K562 (cell line): Measurements from ENCODE around the gene USP12. TPM values are rescaled to one million over a fixed set of nuclear protein-coding genes. Genes with fewer than 3 reads are reported as not detected.
A peak's percentile ranks its signal among the peaks of the same experiment; 100 is the strongest.

Source experiments
- ATF3 ChIP-seq, 2 experiments: fragments of 450-650 bp in 1 of 2; sonication (generic) in 1 of 2; formaldehyde crosslinking in 1 of 2; IDR thresholded peaks in 1 of 2; conservative IDR thresholded peaks in 1 of 2; 2 replicates each; pipeline versions ENCODE4 v1.6.1 to v1.8.1; 2016 to 2023; ENCODE audit warnings: mild to moderate bottlenecking in 2 of 2, moderate library complexity in 2 of 2, inconsistent platforms in 1 of 2, missing genetic modification reagents in 1 of 2
- EHMT2 ChIP-seq: fragments of 450-650 bp; IDR thresholded peaks from 2 replicates; pipeline ENCODE4 v1.6.1; 2018; ENCODE audit warnings: antibody characterized with exemption
- EP400 ChIP-seq: fragments of 450-650 bp; IDR thresholded peaks from 2 replicates; pipeline ENCODE4 v1.6.1; 2017; ENCODE audit warnings: antibody characterized with exemption, mild to moderate bottlenecking, moderate library complexity
- MCM3 ChIP-seq: fragments of 450-650 bp; IDR thresholded peaks from 2 replicates; pipeline ENCODE4 v1.6.1; 2016
- MNT ChIP-seq, 2 experiments: fragments of 450-650 bp; conservative IDR thresholded peaks; 2 replicates each; pipeline ENCODE4 v1.6.1; 2017; ENCODE audit warnings: mild to moderate bottlenecking in 2 of 2, moderate library complexity in 2 of 2
- STAT5A ChIP-seq: IDR thresholded peaks from 2 replicates; pipeline ENCODE4 v1.6.1; 2012; ENCODE audit warnings: low read length, inconsistent platforms, borderline replicate concordance
- TAF15 ChIP-seq: fragments of 200-400 bp; formaldehyde crosslinking; IDR thresholded peaks from 2 replicates; pipeline ENCODE4 v1.6.1; 2017; ENCODE audit warnings: mild to moderate bottlenecking, low read depth, low read length, moderate library complexity
- USF1 ChIP-seq: sonication (generic); formaldehyde crosslinking; IDR thresholded peaks from 2 replicates; pipeline ENCODE4 v1.9.0; 2022; ENCODE audit warnings: mild to moderate bottlenecking, missing genetic modification reagents
- ZNF318 ChIP-seq, 2 experiments: fragments of 450-650 bp; IDR thresholded peaks; 2 replicates each; pipeline ENCODE4 v1.6.1; 2016; ENCODE audit warnings: mild to moderate bottlenecking in 2 of 2, borderline replicate concordance in 1 of 2, low read depth in 1 of 2, moderate library complexity in 1 of 2
- ZNF592 ChIP-seq: fragments of 450-650 bp; IDR thresholded peaks from 2 replicates; pipeline ENCODE4 v1.6.1; 2017; ENCODE audit warnings: antibody characterized with exemption, mild to moderate bottlenecking
- polyA plus RNA-seq, 8 experiments: library from polyadenylated mRNA; depleted of rRNA in 4 of 8; stranded (reverse) in 5 of 8; unstranded in 3 of 8; fragments of >200 nt; fragmentation: Nextera tagmentation in 2 of 8; fragmentation: Illumina TruSeq in 1 of 8; extraction: Ambion mirVana in 2 of 8; extraction: Trizol in 1 of 8; gene quantifications; 2 replicates each; pipeline versions ENCODE4 v1.2.1 to v1.2.3, GENCODE V29; 2011 to 2014; ENCODE audit warnings: inconsistent platforms in 1 of 8, missing spikeins in 1 of 8
- total RNA-seq, 7 experiments: library from RNA; depleted of rRNA in 6 of 7; stranded (reverse); fragments of >200 nt in 6 of 7; fragmentation: Illumina TruSeq in 2 of 7; extraction: Trizol in 2 of 7; gene quantifications; 2 replicates each; pipeline versions ENCODE4 v1.2.1 to v1.2.3, GENCODE V29; 2011 to 2021; ENCODE audit warnings: low replicate concordance in 1 of 7

The USP12 gene
- total and polyA plus RNA-seq, 9 of the 15 experiments (the other 6 are each of a cell fraction or from before 2014, with no cell fraction given): 1.8 to 20.5 (median 13.3) TPM

DNA sequence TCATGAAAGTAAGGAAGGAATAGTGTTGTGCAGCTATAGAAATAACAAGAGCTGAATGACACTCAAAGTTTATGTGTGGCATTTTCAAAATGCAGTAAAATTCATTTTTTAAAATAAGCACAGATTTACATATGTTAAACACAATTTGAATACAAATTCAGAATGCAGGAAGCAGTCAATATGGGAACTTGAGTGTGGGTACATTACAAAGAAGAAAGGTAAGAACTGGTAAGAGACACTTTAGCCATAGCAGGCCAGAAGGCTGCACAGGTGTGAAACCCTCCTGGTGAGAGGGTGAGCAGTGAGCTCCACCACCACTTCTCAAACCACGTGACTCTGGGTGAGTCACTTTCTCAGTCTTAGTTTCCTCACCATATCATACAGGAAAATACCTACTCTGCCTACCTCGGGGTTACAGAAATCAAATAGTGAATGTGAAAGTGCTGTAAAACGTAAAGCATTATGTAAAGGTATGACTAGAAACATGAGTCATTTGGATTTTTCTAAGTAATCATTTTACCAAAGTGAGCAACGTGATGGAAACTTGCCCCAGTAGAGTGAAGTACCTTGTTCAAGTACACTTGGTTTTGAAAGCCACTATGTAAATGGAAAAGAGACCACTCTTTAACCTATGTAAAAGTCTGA is 40.5 kb downstream of the USP12 start (continued):
- TF ChIP-seq ZNF592 (0 out of 2 replicates have a peak, but pooled peaks have one; percentile 24), MNT (conservative IDR thresholded peaks at IDR 0.05) (peak in 1 of 2 experiments; percentile 49; a peak in 3 of 4 replicates), STAT5A (no peak), USF1 (CRISPR knock-in tag) (peak; percentile 72), ZNF318 (IDR thresholded peaks at IDR 0.05; ENCODE audit: borderline replicate concordance in 1 of 2, low read depth in 1 of 2) (0 out of 4 replicates have a peak, but pooled peaks of 1 of the 2 experiments have one; percentile 24), MCM3 (no peak), TAF15 (no peak), EHMT2 (0 out of 2 replicates have a peak, but pooled peaks have one; percentile 17), ATF3 (IDR thresholded peaks at IDR 0.05) (peak; percentile 78), ATF3 (CRISPR knock-in tag; conservative IDR thresholded peaks at IDR 0.05) (no peak), EP400 (no peak)
